Hepatocyte (in vitro differentiated cells): ENCODE measurements around the gene SLC5A5. TPM values are rescaled to one million over a fixed set of nuclear protein-coding genes. Genes with fewer than 3 reads are reported as not detected.

ENCODE experiments used
- DNase-seq: peaks from one replicate; pipeline ENCODE4 v3.0.0-alpha.2; 2016; ENCODE audit warnings: low spot score
- H2AFZ ChIP-seq: fragments of 200-600 bp; sonication (generic); 2 replicates; pipeline ENCODE4 v1.6.0; 2016; ENCODE audit warnings: antibody characterized with exemption, mild to moderate bottlenecking
- H3K27ac ChIP-seq: fragments of 200-600 bp; sonication (generic); 2 replicates; pipeline ENCODE4 v1.5.1; 2016; ENCODE audit warnings: mild to moderate bottlenecking
- H3K27me3 ChIP-seq: fragments of 200-600 bp; sonication (generic); 2 replicates; pipeline ENCODE4 v1.6.1; 2016
- H3K36me3 ChIP-seq: fragments of 200-600 bp; sonication (generic); replicated peaks from 2 replicates; pipeline ENCODE4 v1.5.1; 2016; ENCODE audit warnings: low read depth; ENCODE audit not compliant: insufficient read depth
- H3K4me1 ChIP-seq: fragments of 200-600 bp; sonication (generic); 2 replicates; pipeline ENCODE4 v1.5.1; 2016; ENCODE audit warnings: mild to moderate bottlenecking, moderate library complexity; ENCODE audit not compliant: insufficient read depth
- H3K4me2 ChIP-seq: fragments of 200-600 bp; sonication (generic); 2 replicates; pipeline ENCODE4 v1.6.0; 2016
- H3K4me3 ChIP-seq: fragments of 200-600 bp; sonication (generic); 2 replicates; pipeline ENCODE4 v1.5.1; 2016; ENCODE audit warnings: mild to moderate bottlenecking
- H3K79me2 ChIP-seq: fragments of 200-600 bp; sonication (generic); 2 replicates; pipeline ENCODE4 v1.6.0; 2017; ENCODE audit warnings: mild to moderate bottlenecking
- H3K9me2 ChIP-seq: fragments of 200-600 bp; sonication (generic); replicated peaks from 2 replicates; pipeline ENCODE4 v1.6.0; 2017; ENCODE audit warnings: mild to moderate bottlenecking; ENCODE audit not compliant: insufficient read depth
- H3K9me3 ChIP-seq: fragments of 200-600 bp; sonication (generic); 2 replicates; pipeline ENCODE4 v1.5.1; 2016; ENCODE audit warnings: low read depth, mild to moderate bottlenecking
- H4K20me1 ChIP-seq: fragments of 200-600 bp; sonication (generic); 2 replicates; pipeline ENCODE4 v1.6.0; 2016; ENCODE audit warnings: mild to moderate bottlenecking; ENCODE audit not compliant: insufficient read depth, poor library complexity, severe bottlenecking
- EZH2 ChIP-seq: fragments of 200-600 bp; sonication (generic); IDR thresholded peaks from 2 replicates; pipeline ENCODE4 v1.6.1; 2016; ENCODE audit warnings: antibody characterized with exemption, mild to moderate bottlenecking, borderline replicate concordance
- EZH2phosphoT487 ChIP-seq: fragments of 200-600 bp; sonication (generic); IDR thresholded peaks from one replicate; pipeline ENCODE4 v1.6.1; 2018; ENCODE audit warnings: antibody characterized with exemption, mild to moderate bottlenecking, low read depth, moderate library complexity; ENCODE audit not compliant: unreplicated experiment, severe bottlenecking
- WGBS: methylation state at CpG from one replicate; pipeline ENCODE4 v1.1.6; 2016; ENCODE audit warnings: low lambda C conversion rate; ENCODE audit errors: missing lambda C conversion rate; 5-methylcytosine and 5-hydroxymethylcytosine counted together
- polyA plus RNA-seq: library from polyadenylated mRNA; unstranded; fragments of >200 nt; fragmentation: Nextera tagmentation; extraction: Ambion mirVana; gene quantifications from 2 replicates; pipeline ENCODE4 v1.2.1, GENCODE V29; 2016
- total RNA-seq: library from RNA; depleted of rRNA; stranded (reverse); fragments of >200 nt; gene quantifications from 2 replicates; pipeline ENCODE4 v1.2.3, GENCODE V29; 2014
- TF ChIP-seq, protein P1 (sequence below): fragments of 200-600 bp; sonication (generic); IDR thresholded peaks from 2 replicates; pipeline ENCODE4 v1.5.1; 2016; ENCODE audit warnings: antibody characterized with exemption, mild to moderate bottlenecking; ENCODE audit not compliant: poor library complexity

Gene SLC5A5
- total and polyA plus RNA-seq, 2 experiments from 2014 or later = 0.03 TPM; not detected in 1

DNA sequence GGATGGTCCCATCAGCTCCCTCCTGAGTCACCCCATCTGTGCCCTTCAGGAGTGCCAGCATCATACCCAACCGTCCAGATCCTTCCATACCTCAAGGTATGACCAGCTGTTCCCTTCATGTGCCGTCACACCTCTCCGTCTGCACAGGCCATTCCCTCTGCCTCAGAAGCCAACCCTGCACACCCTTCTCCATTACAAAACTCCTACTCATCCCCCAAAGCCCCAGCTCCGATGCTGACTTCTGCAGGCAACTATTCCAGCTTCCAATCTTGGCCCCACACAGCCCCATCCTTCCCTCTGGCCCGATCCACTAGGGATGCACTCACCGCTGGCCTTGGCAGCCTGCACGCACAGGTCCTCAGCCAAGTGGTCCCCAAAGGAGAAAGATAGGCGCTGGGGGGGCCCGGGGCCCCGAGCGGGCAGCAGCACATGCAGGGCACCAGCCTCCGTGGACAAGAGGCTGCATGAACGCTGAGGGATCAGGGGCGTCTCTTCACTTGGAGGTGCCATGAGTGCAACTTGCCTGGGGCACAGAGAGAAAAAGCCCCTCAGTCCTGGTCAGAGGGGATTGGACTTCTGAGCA lies 27.7 kb upstream of the SLC5A5 start:
- WGBS = 90% methylated on average over 13 of the region's 14 CpGs
- Histone ChIP-seq H3K4me3 (no peak overlapping the region), H2AFZ (no peak overlapping the region), H3K9me3 (no peaks in the 10 kb centered on the region), H3K79me2 (no peaks in the 10 kb centered on the region), H3K27ac (no peak overlapping the region), H3K4me2 (no peak overlapping the region), H3K4me1 (peaks cover 5% of the 10 kb centered on the region), H3K36me3 (no peaks in the 10 kb centered on the region), H3K27me3 (peaks cover 19% of the 10 kb centered on the region), H3K9me2 (no peaks in the 10 kb centered on the region), H4K20me1 (no peaks in the 10 kb centered on the region)
- DNase-seq = no peak
- TF ChIP-seq, protein P1, sequence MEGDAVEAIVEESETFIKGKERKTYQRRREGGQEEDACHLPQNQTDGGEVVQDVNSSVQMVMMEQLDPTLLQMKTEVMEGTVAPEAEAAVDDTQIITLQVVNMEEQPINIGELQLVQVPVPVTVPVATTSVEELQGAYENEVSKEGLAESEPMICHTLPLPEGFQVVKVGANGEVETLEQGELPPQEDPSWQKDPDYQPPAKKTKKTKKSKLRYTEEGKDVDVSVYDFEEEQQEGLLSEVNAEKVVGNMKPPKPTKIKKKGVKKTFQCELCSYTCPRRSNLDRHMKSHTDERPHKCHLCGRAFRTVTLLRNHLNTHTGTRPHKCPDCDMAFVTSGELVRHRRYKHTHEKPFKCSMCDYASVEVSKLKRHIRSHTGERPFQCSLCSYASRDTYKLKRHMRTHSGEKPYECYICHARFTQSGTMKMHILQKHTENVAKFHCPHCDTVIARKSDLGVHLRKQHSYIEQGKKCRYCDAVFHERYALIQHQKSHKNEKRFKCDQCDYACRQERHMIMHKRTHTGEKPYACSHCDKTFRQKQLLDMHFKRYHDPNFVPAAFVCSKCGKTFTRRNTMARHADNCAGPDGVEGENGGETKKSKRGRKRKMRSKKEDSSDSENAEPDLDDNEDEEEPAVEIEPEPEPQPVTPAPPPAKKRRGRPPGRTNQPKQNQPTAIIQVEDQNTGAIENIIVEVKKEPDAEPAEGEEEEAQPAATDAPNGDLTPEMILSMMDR = no peak
- TF ChIP-seq EZH2 = no peak

DNA sequence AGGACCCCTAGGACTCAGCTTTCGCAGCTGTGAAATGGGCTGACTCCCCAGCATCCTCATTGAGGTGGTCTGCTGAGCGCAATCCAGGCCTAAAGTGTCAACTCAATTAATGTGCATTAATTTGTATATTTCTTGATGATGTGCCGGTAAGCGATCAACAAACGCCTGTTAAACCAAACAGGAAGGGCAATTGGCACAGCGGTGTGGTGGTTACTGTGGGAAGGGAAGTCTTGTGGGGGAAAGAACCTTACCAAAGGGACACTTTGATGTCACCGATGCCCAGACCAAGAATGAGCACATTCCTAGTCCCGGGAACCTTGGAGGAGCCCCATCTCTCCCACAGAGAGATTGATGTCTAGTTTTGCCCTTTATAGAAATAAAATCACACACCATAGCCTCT lies 25.6 kb upstream of the SLC5A5 start:
- Histone ChIP-seq H3K9me3 (no peaks in the 10 kb centered on the region), H3K4me1 (peaks cover 5% of the 10 kb centered on the region), H2AFZ (no peak overlapping the region), H3K27me3 (peaks cover 7% of the 10 kb centered on the region), H3K4me3 (no peak overlapping the region), H3K36me3 (no peaks in the 10 kb centered on the region), H3K9me2 (no peaks in the 10 kb centered on the region), H4K20me1 (no peaks in the 10 kb centered on the region), H3K27ac (no peak overlapping the region), H3K79me2 (no peaks in the 10 kb centered on the region), H3K4me2 (no peak overlapping the region)
- no peak for DNase-seq
- WGBS = 86% methylated on average over 8 of the region's 8 CpGs
- TF ChIP-seq EZH2phosphoT487 (no peak), EZH2 (no peak)
- TF ChIP-seq, protein P1 = no peak

DNA sequence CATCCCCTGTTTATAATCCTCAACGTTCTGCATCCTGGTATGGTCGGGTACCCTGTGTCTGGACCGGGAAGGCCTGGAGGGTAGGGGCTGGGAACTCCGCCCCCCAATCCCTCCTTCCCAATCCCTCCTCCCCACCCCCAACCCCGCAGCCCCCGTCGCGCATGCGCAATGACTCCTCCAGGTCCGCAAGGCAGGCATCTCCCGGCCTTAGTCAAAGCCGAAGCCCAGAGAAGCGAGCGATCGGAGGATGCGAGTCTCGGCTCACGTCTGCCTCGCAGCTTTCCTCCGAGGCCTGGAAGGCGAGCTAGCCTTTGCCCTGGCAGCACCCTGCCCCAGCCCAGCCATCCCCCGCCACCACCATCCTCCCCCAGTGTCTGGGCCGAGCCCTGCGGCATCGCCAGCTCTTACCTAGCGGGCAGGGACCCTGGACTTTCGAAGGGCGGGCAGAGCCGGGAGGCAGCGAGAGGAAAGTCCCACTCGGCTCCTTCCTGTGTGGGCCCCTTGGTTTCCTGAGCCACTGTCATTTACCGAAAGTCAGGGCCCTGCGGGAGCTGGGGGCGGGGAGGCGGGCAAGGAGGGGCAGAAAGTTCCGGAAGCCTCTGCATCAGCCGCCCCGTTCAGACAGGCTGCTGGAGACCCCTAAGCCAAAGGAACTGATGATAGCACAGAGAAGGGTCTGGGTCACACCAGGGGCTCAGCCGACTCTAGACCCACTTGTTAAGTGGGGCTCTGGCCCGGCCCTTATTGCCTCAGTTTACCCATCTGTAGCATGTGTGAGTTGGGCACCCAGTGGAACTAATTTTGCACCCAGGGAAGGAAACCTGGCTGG lies 24.0 kb upstream of the SLC5A5 start, which contains the start of gene JAK3:
TSS of gene JAK3 (minus strand) at position 445 of the 829 bp plus-strand sequence. CDS start 3,565 bp downstream, outside the sequence.
- Histone ChIP-seq H2AFZ (peak within 1 kb of the TSS; percentile 83), H3K27me3 (no peaks in the 10 kb centered on the region), H3K4me1 (no peaks in the 10 kb centered on the region), H4K20me1 (no peaks in the 10 kb centered on the region), H3K27ac (peak within 1 kb of the TSS; percentile 92), H3K4me3 (no peak within 1 kb of the TSS), H3K9me3 (no peaks in the 10 kb centered on the region), H3K36me3 (no peaks in the 10 kb centered on the region), H3K4me2 (peak within 1 kb of the TSS; percentile 81), H3K79me2 (no peaks in the 10 kb centered on the region), H3K9me2 (no peaks in the 10 kb centered on the region)
- WGBS = 33% methylated on average over 24 of the region's 40 CpGs
- peak; percentile 82 for DNase-seq
- TF ChIP-seq, protein P1 = no peak
- no peak for TF ChIP-seq EZH2
- no peak for TF ChIP-seq EZH2phosphoT487
